ENCODE measurements around the gene NEBL.

DNA sequence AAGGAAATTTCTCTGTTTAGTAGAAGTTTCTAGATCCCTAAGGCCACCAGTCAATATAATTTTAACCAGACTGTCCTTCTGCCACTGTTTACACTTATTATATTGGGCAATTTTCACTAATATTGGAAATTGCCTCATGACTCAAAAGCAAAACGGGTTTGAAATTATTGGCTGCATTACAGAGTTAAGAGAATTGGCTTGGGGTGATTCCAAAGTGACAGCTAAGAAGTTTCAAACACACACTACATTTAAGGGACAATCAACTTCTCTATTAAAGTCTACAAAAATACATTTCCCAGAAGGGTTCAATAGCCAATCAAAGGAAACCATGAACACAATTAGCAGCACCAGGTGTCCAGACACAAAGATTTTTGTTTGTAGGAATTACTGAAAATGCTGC, 111.9 kb downstream of the NEBL start:
- TF ChIP-seq, protein P1, sequence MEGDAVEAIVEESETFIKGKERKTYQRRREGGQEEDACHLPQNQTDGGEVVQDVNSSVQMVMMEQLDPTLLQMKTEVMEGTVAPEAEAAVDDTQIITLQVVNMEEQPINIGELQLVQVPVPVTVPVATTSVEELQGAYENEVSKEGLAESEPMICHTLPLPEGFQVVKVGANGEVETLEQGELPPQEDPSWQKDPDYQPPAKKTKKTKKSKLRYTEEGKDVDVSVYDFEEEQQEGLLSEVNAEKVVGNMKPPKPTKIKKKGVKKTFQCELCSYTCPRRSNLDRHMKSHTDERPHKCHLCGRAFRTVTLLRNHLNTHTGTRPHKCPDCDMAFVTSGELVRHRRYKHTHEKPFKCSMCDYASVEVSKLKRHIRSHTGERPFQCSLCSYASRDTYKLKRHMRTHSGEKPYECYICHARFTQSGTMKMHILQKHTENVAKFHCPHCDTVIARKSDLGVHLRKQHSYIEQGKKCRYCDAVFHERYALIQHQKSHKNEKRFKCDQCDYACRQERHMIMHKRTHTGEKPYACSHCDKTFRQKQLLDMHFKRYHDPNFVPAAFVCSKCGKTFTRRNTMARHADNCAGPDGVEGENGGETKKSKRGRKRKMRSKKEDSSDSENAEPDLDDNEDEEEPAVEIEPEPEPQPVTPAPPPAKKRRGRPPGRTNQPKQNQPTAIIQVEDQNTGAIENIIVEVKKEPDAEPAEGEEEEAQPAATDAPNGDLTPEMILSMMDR (IDR thresholded peaks at IDR 0.05), result no peak
- TF ChIP-seq POLR2A (IDR thresholded peaks at IDR 0.05) (no peak), POLR2AphosphoS5 (IDR thresholded peaks at IDR 0.05; ENCODE audit: insufficient read depth in 1 of 2, low read depth in 1 of 2) (no peak)

Measured in vagina (tissue), 2 donors.